Type B pancreatic cell (in vitro differentiated cells): ENCODE measurements around the gene ATP6V0E1. TPM values are rescaled to one million over a fixed set of nuclear protein-coding genes. Genes with fewer than 3 reads are reported as not detected.

Experiments used
- DNase-seq: peaks from one replicate; pipeline ENCODE4 v3.0.0; 2021; ENCODE audit warnings: mixed read lengths; ENCODE audit not compliant: unreplicated experiment; ENCODE audit errors: extremely low spot score
- H3K27ac Mint-ChIP-seq: 2 replicates; pipeline ENCODE4 v1.8.0; 2021; ENCODE audit warnings: mild to moderate bottlenecking, mixed read lengths
- H3K27me3 Mint-ChIP-seq: 2 replicates; pipeline ENCODE4 v1.8.0; 2021; ENCODE audit warnings: mixed read lengths
- H3K36me3 Mint-ChIP-seq: 2 replicates; pipeline ENCODE4 v1.8.0; 2021; ENCODE audit warnings: mixed read lengths
- H3K4me1 Mint-ChIP-seq: one replicate; pipeline ENCODE4 v1.8.0; 2021; ENCODE audit warnings: mixed read lengths; ENCODE audit not compliant: unreplicated experiment
- H3K4me3 Mint-ChIP-seq: 2 replicates; pipeline ENCODE4 v1.8.0; 2021; ENCODE audit warnings: mild to moderate bottlenecking, mixed read lengths
- H3K9me3 Mint-ChIP-seq: 2 replicates; pipeline ENCODE4 v1.8.0; 2021; ENCODE audit warnings: mixed read lengths
- total RNA-seq: library from RNA; stranded (reverse); gene quantifications from 2 replicates; pipeline ENCODE4 v1.2.1, GENCODE V29; 2021; ENCODE audit warnings: low replicate concordance
- TF ChIP-seq, protein P1 (sequence below): fragments of 200-600 bp; sonication (generic); conservative IDR thresholded peaks from 2 replicates; pipeline ENCODE4 v1.5.0; 2021; ENCODE audit warnings: antibody characterized with exemption, mild to moderate bottlenecking

The ATP6V0E1 gene
- total RNA-seq, 1 donor from 2014 or later, result 141 TPM

GRCh38 chr5:173078878-173079277 is 95.3 kb downstream of the ATP6V0E1 start:
- no peak for DNase-seq
- TF ChIP-seq, protein P1, sequence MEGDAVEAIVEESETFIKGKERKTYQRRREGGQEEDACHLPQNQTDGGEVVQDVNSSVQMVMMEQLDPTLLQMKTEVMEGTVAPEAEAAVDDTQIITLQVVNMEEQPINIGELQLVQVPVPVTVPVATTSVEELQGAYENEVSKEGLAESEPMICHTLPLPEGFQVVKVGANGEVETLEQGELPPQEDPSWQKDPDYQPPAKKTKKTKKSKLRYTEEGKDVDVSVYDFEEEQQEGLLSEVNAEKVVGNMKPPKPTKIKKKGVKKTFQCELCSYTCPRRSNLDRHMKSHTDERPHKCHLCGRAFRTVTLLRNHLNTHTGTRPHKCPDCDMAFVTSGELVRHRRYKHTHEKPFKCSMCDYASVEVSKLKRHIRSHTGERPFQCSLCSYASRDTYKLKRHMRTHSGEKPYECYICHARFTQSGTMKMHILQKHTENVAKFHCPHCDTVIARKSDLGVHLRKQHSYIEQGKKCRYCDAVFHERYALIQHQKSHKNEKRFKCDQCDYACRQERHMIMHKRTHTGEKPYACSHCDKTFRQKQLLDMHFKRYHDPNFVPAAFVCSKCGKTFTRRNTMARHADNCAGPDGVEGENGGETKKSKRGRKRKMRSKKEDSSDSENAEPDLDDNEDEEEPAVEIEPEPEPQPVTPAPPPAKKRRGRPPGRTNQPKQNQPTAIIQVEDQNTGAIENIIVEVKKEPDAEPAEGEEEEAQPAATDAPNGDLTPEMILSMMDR, result no peak
- Mint-ChIP-seq H3K27ac (no peak overlapping the region), H3K27me3 (no peaks in the 10 kb centered on the region), H3K4me1 (peaks cover 7% of the 10 kb centered on the region), H3K9me3 (no peaks in the 10 kb centered on the region), H3K36me3 (peaks cover 13% of the 10 kb centered on the region), H3K4me3 (no peak overlapping the region)

Other genes starting within 250 kb of the ATP6V0E1 start
- gene DUSP1, start 212.6 kb upstream of the ATP6V0E1 start, total RNA-seq, result 50.9 and 163 TPM in 2 replicates
- 85.2 and 105 TPM in 2 replicates for gene ERGIC1, start 149.5 kb upstream of the ATP6V0E1 start, total RNA-seq
- gene RPL26L1, start 24.3 kb upstream of the ATP6V0E1 start, total RNA-seq, result 40.4 and 54.2 TPM in 2 replicates
- 11.9 and 15.2 TPM in 2 replicates for gene CREBRF, start 72.6 kb downstream of the ATP6V0E1 start, total RNA-seq
- 7.8 and 9.0 TPM in 2 replicates for gene BNIP1, start 160.8 kb downstream of the ATP6V0E1 start, total RNA-seq